CD4-positive, alpha-beta memory T cell (primary cell): ENCODE results near the gene SPRR1A. TPM values are rescaled to one million over a fixed set of nuclear protein-coding genes. Genes with fewer than 3 reads are reported as not detected.
A peak's percentile ranks its signal among the peaks of the same experiment; 100 is the strongest.

Source experiments
- CTCF ChIA-PET: fragments of 350-600 bp; sonication (Branson Sonifier 250); formaldehyde crosslinking; loops from one replicate; lab custom pipeline; 2021; ENCODE audit warnings: inconsistent platforms; ENCODE audit not compliant: partially characterized antibody; lab: Charles Lee
- POLR2A ChIA-PET: fragments of 350-600 bp; sonication (Branson Sonifier 250); formaldehyde crosslinking; loops from one replicate; lab custom pipeline; 2021; ENCODE audit not compliant: partially characterized antibody; lab: Charles Lee
- DNase-seq, 5 donors: peaks; one replicate each; pipeline versions ENCODE4 v3.0.0 to v3.0.0-alpha.2; 2020 to 2022; ENCODE audit warnings: mixed read lengths in 1 of 5
- H3K27ac ChIP-seq: one replicate; pipeline ENCODE4 v1.7.0; 2013; ENCODE audit warnings: low read depth, low read length
- H3K27me3 ChIP-seq: 2 replicates; pipeline ENCODE4 v1.7.0; 2013; ENCODE audit warnings: mild to moderate bottlenecking, low read length, moderate library complexity; ENCODE audit not compliant: insufficient read depth
- H3K36me3 ChIP-seq: 2 replicates; pipeline ENCODE4 v1.7.0; 2013; ENCODE audit warnings: mild to moderate bottlenecking, low read length, moderate library complexity; ENCODE audit not compliant: insufficient read depth
- H3K4me1 ChIP-seq: 2 replicates; pipeline ENCODE4 v1.7.0; 2013; ENCODE audit warnings: mild to moderate bottlenecking, low read length, moderate library complexity; ENCODE audit not compliant: insufficient read depth
- H3K4me3 ChIP-seq, 2 donors: one replicate each; pipeline ENCODE4 v1.7.0; 2013; ENCODE audit warnings: low read length in 2 of 2, mild to moderate bottlenecking in 1 of 2
- H3K9me3 ChIP-seq, 2 donors: one replicate each; pipeline ENCODE4 v1.7.0; 2013; ENCODE audit warnings: low read length in 2 of 2, control low read depth in 1 of 2; ENCODE audit not compliant: control insufficient read depth in 1 of 2
- H3K27ac Mint-ChIP-seq, 7 donors: one replicate each; pipeline ENCODE4 v1.8.0; 2020 to 2021; ENCODE audit warnings: mixed read lengths in 7 of 7, mild to moderate bottlenecking in 6 of 7, inconsistent platforms in 3 of 7, moderate library complexity in 3 of 7
- H3K27me3 Mint-ChIP-seq, 2 donors: one replicate each; pipeline ENCODE4 v1.8.0; 2020 to 2021; ENCODE audit warnings: mixed read lengths in 2 of 2
- H3K36me3 Mint-ChIP-seq, 2 donors: one replicate each; pipeline ENCODE4 v1.8.0; 2020 to 2021; ENCODE audit warnings: mixed read lengths in 2 of 2, inconsistent platforms in 1 of 2, mild to moderate bottlenecking in 1 of 2
- H3K4me1 Mint-ChIP-seq, 4 donors: one replicate each; pipeline ENCODE4 v1.8.0; 2020 to 2021; ENCODE audit warnings: mixed read lengths in 4 of 4, mild to moderate bottlenecking in 1 of 4
- H3K4me3 Mint-ChIP-seq, 8 donors: one replicate each; pipeline ENCODE4 v1.8.0; 2020 to 2021; ENCODE audit warnings: mixed read lengths in 8 of 8, mild to moderate bottlenecking in 7 of 8, moderate library complexity in 6 of 8, inconsistent platforms in 3 of 8
- H3K9me3 Mint-ChIP-seq, 8 donors: one replicate each; pipeline ENCODE4 v1.8.0; 2020 to 2021; ENCODE audit warnings: mixed read lengths in 8 of 8, mild to moderate bottlenecking in 5 of 8, inconsistent platforms in 3 of 8, moderate library complexity in 1 of 8
- intact Hi-C: fragments of 100-400 bp; cut with micrococcal nuclease; formaldehyde crosslinking; loops from one replicate; pipeline ENCODE4 v1.15.1; 2023
- polyA plus RNA-seq, 2 donors: library from polyadenylated mRNA; unstranded; fragments of 300-500 nt; fragmentation: Illumina TruSeq; gene quantifications; one replicate each; pipeline ENCODE4 v1.2.3, GENCODE V29; 2021
- total RNA-seq, 2 experiments: library from RNA; stranded (reverse); gene quantifications; one replicate each; pipeline ENCODE4 v1.2.3, GENCODE V29; 2021

Gene SPRR1A
- total and polyA plus RNA-seq, 4 experiments from 2014 or later: not detected

GRCh38 chr1:153028766-153029165, 44.9 kb downstream of the SPRR1A start:
- intact Hi-C loops: no loop called here
- H3K27me3 Mint-ChIP-seq: peaks cover 3 to 8% of the 10 kb centered on the region in 2 donors
- H3K4me1 ChIP-seq: no peaks in the 10 kb centered on the region
- ChIA-PET POLR2A (no interaction called here), CTCF (no interaction called here)
- no peak for DNase-seq
- H3K27ac ChIP-seq: no peak overlapping the region
- no peaks in the 10 kb centered on the region for H3K27me3 ChIP-seq
- no peaks in the 10 kb centered on the region for H3K36me3 ChIP-seq
- no peaks in the 10 kb centered on the region for H3K4me1 Mint-ChIP-seq
- no peak overlapping the region for H3K4me3 Mint-ChIP-seq
- no peak overlapping the region for H3K27ac Mint-ChIP-seq
- H3K9me3 ChIP-seq: no peaks in the 10 kb centered on the region
- H3K4me3 ChIP-seq: no peak overlapping the region
- H3K9me3 Mint-ChIP-seq: peaks cover 0 to 3% (median 0%) of the 10 kb centered on the region in 8 donors
- H3K36me3 Mint-ChIP-seq: no peaks in the 10 kb centered on the region

GRCh38 chr1:153030895-153031294, 47.0 kb downstream of the SPRR1A start, which contains the start of gene SPRR1B:
SPRR1B (plus strand) TSS chr1:153031203; CDS start chr1:153032346, 1,143 bp downstream.
- H3K9me3 Mint-ChIP-seq: peaks cover 0 to 3% (median 0%) of the 10 kb centered on the region in 8 donors
- DNase-seq: no peak
- ChIA-PET CTCF (no interaction called here), POLR2A (no interaction called here)
- H3K27ac ChIP-seq: no peak within 1 kb of the TSS
- H3K27ac Mint-ChIP-seq: peak within 1 kb of the TSS in 1 of 7 donors; percentile 58
- H3K4me1 ChIP-seq: no peaks in the 10 kb centered on the region
- no peaks in the 10 kb centered on the region for H3K4me1 Mint-ChIP-seq
- H3K27me3 ChIP-seq: no peaks in the 10 kb centered on the region
- peaks cover 1 to 8% of the 10 kb centered on the region in 2 donors for H3K27me3 Mint-ChIP-seq
- H3K36me3 Mint-ChIP-seq: no peaks in the 10 kb centered on the region
- intact Hi-C loops: no loop called here
- H3K4me3 Mint-ChIP-seq: no peak within 1 kb of the TSS
- no peak within 1 kb of the TSS for H3K4me3 ChIP-seq
- no peaks in the 10 kb centered on the region for H3K36me3 ChIP-seq
- H3K9me3 ChIP-seq: no peaks in the 10 kb centered on the region

GRCh38 chr1:153032073-153032472, 48.2 kb downstream of the SPRR1A start:
- CTCF ChIA-PET: no interaction called here
- H3K9me3 Mint-ChIP-seq: peaks cover 0 to 3% (median 0%) of the 10 kb centered on the region in 8 donors
- DNase-seq: no peak

GRCh38 chr1:153032677-153033308, 48.9 kb downstream of the SPRR1A start:
- no peaks in the 10 kb centered on the region for H3K9me3 ChIP-seq
- no peak overlapping the region for H3K4me3 ChIP-seq
- POLR2A ChIA-PET: no interaction called here
- no peak overlapping the region for H3K27ac ChIP-seq
- Mint-ChIP-seq H3K27ac (no peak overlapping the region), H3K4me1 (no peaks in the 10 kb centered on the region), H3K36me3 (no peaks in the 10 kb centered on the region), H3K4me3 (no peak overlapping the region), H3K27me3 (peaks cover 1 to 6% of the 10 kb centered on the region in 2 donors), H3K9me3 (peaks cover 0 to 3% (median 0%) of the 10 kb centered on the region in 8 donors)
- CTCF ChIA-PET: no interaction called here
- H3K36me3 ChIP-seq: no peaks in the 10 kb centered on the region
- H3K4me1 ChIP-seq: no peaks in the 10 kb centered on the region
- no peaks in the 10 kb centered on the region for H3K27me3 ChIP-seq
- intact Hi-C loops: no loop called here
- DNase-seq: no peak

More at GRCh38 chr1:153032073-153032472, 48.2 kb downstream of the SPRR1A start:
- H3K4me1 ChIP-seq: no peaks in the 10 kb centered on the region
- Mint-ChIP-seq H3K27ac (no peak overlapping the region), H3K4me3 (no peak overlapping the region), H3K27me3 (peaks cover 1 to 6% of the 10 kb centered on the region in 2 donors), H3K36me3 (no peaks in the 10 kb centered on the region), H3K4me1 (no peaks in the 10 kb centered on the region)
- H3K4me3 ChIP-seq: no peak overlapping the region
- no peaks in the 10 kb centered on the region for H3K27me3 ChIP-seq
- H3K27ac ChIP-seq: no peak overlapping the region
- intact Hi-C loops: no loop called here
- POLR2A ChIA-PET: no interaction called here
- H3K36me3 ChIP-seq: no peaks in the 10 kb centered on the region
- H3K9me3 ChIP-seq: no peaks in the 10 kb centered on the region

- no peak for DNase-seq
- H3K9me3 Mint-ChIP-seq: peaks cover 0 to 3% (median 0%) of the 10 kb centered on the region in 8 donors
- H3K4me3 Mint-ChIP-seq: no peak overlapping the region
- H3K27ac ChIP-seq: no peak overlapping the region
- H3K36me3 Mint-ChIP-seq: no peaks in the 10 kb centered on the region
- H3K4me1 Mint-ChIP-seq: no peaks in the 10 kb centered on the region
- no peaks in the 10 kb centered on the region for H3K36me3 ChIP-seq
- H3K27me3 Mint-ChIP-seq: peaks cover 5 to 11% of the 10 kb centered on the region in 2 donors
- no peaks in the 10 kb centered on the region for H3K27me3 ChIP-seq
- no peaks in the 10 kb centered on the region for H3K4me1 ChIP-seq
- POLR2A ChIA-PET: no interaction called here
- intact Hi-C loops: no loop called here
- H3K9me3 ChIP-seq: no peaks in the 10 kb centered on the region
- H3K27ac Mint-ChIP-seq: no peak overlapping the region
- CTCF ChIA-PET: no interaction called here
- H3K4me3 ChIP-seq: no peak overlapping the region
Measured at GRCh38 chr1:153035211-153035610, 51.3 kb downstream of the SPRR1A start.

Other genes starting within 250 kb of the SPRR1A start
- not detected for gene KPRP, start 226.1 kb upstream of the SPRR1A start, total RNA-seq
- not detected for gene KPRP, start 226.1 kb upstream of the SPRR1A start, polyA plus RNA-seq
- not detected for gene LCE1F, start 208.9 kb upstream of the SPRR1A start, total RNA-seq
- gene LCE1F, start 208.9 kb upstream of the SPRR1A start, polyA plus RNA-seq: not detected
- not detected for gene LCE1E, start 197.8 kb upstream of the SPRR1A start, total RNA-seq
- gene LCE1E, start 197.8 kb upstream of the SPRR1A start, polyA plus RNA-seq: not detected
- not detected for gene LCE1D, start 187.4 kb upstream of the SPRR1A start, total RNA-seq
- not detected for gene LCE1D, start 187.4 kb upstream of the SPRR1A start, polyA plus RNA-seq
- gene LCE1C, start 177.4 kb upstream of the SPRR1A start, total RNA-seq: not detected
- gene LCE1C, start 177.4 kb upstream of the SPRR1A start, polyA plus RNA-seq: not detected
- gene LCE1B, start 172.1 kb upstream of the SPRR1A start, total RNA-seq: not detected
- not detected for gene LCE1B, start 172.1 kb upstream of the SPRR1A start, polyA plus RNA-seq
- gene LCE1A, start 156.6 kb upstream of the SPRR1A start, total RNA-seq: not detected
- gene LCE1A, start 156.6 kb upstream of the SPRR1A start, polyA plus RNA-seq: not detected
- not detected for gene LCE6A, start 141.2 kb upstream of the SPRR1A start, total RNA-seq
- not detected for gene LCE6A, start 141.2 kb upstream of the SPRR1A start, polyA plus RNA-seq
- not detected for gene LCE7A, start 124.1 kb upstream of the SPRR1A start, total RNA-seq
- gene LCE7A, start 124.1 kb upstream of the SPRR1A start, polyA plus RNA-seq: not detected
- gene SMCP, start 105.8 kb upstream of the SPRR1A start, total RNA-seq: not detected
- gene SMCP, start 105.8 kb upstream of the SPRR1A start, polyA plus RNA-seq: not detected
- not detected for gene IVL, start 75.5 kb upstream of the SPRR1A start, total RNA-seq
- not detected for gene IVL, start 75.5 kb upstream of the SPRR1A start, polyA plus RNA-seq
- gene SPRR5, start 36.9 kb upstream of the SPRR1A start, total RNA-seq: not detected
- gene SPRR5, start 36.9 kb upstream of the SPRR1A start, polyA plus RNA-seq: not detected
- gene SPRR4, start 13.4 kb upstream of the SPRR1A start, total RNA-seq: not detected
- not detected for gene SPRR4, start 13.4 kb upstream of the SPRR1A start, polyA plus RNA-seq
- gene SPRR3, start 17.7 kb downstream of the SPRR1A start, total RNA-seq: not detected
- not detected for gene SPRR3, start 17.7 kb downstream of the SPRR1A start, polyA plus RNA-seq
- not detected for gene SPRR1B, start 47.1 kb downstream of the SPRR1A start, total RNA-seq
- gene SPRR1B, start 47.1 kb downstream of the SPRR1A start, polyA plus RNA-seq: not detected
- gene SPRR2D, start 57.0 kb downstream of the SPRR1A start, total RNA-seq: not detected
- not detected for gene SPRR2D, start 57.0 kb downstream of the SPRR1A start, polyA plus RNA-seq
- gene SPRR2A, start 73.4 kb downstream of the SPRR1A start, total RNA-seq: not detected
- gene SPRR2A, start 73.4 kb downstream of the SPRR1A start, polyA plus RNA-seq: not detected
- not detected for gene SPRR2B, start 87.5 kb downstream of the SPRR1A start, total RNA-seq
- not detected for gene SPRR2B, start 87.5 kb downstream of the SPRR1A start, polyA plus RNA-seq
- not detected for gene SPRR2E, start 110.4 kb downstream of the SPRR1A start, total RNA-seq
- not detected for gene SPRR2E, start 110.4 kb downstream of the SPRR1A start, polyA plus RNA-seq
- not detected for gene SPRR2F, start 129.4 kb downstream of the SPRR1A start, total RNA-seq
- gene SPRR2F, start 129.4 kb downstream of the SPRR1A start, polyA plus RNA-seq: not detected
- gene SPRR2G, start 166.8 kb downstream of the SPRR1A start, total RNA-seq: not detected
- not detected for gene SPRR2G, start 166.8 kb downstream of the SPRR1A start, polyA plus RNA-seq
- gene LELP1, start 219.3 kb downstream of the SPRR1A start, total RNA-seq: not detected
- gene LELP1, start 219.3 kb downstream of the SPRR1A start, polyA plus RNA-seq: not detected
- gene PRR9, start 233.5 kb downstream of the SPRR1A start, total RNA-seq: not detected
- gene PRR9, start 233.5 kb downstream of the SPRR1A start, polyA plus RNA-seq: not detected